SHP77 (cell line): Measurements from ENCODE around the gene PRKCH.

Experiments used
- DNase-seq, 2 experiments: peaks; one replicate each; lab custom pipeline; 2025; lab: John Stamatoyannopoulos, UW

The PRKCH gene

GRCh38 chr14:61321385-61322010 lies at the start of gene PRKCH:
Gene PRKCH, plus strand, starts transcription at chr14:61321579. Its CDS starts 523 bp downstream, at chr14:61322102.
- no peak for DNase-seq

GRCh38 chr14:61277232-61277631 lies 44.1 kb upstream of the PRKCH start:
- DNase-seq = no peak

GRCh38 chr14:61277784-61278183 lies 43.6 kb upstream of the PRKCH start:
- no peak for DNase-seq

GRCh38 chr14:61279082-61279481 lies 42.3 kb upstream of the PRKCH start:
- DNase-seq = no peak

GRCh38 chr14:61280092-61280525 lies 41.3 kb upstream of the PRKCH start:
- no peak for DNase-seq

GRCh38 chr14:61280526-61281185 lies 40.7 kb upstream of the PRKCH start:
- no peak for DNase-seq

GRCh38 chr14:61281186-61281947 lies 40.0 kb upstream of the PRKCH start, which contains the start of gene TMEM30B:
Gene TMEM30B, minus strand, starts transcription at chr14:61281338. Its CDS starts 191 bp downstream, at chr14:61281147.
- no peak for DNase-seq

- DNase-seq = no peak
Measured at GRCh38 chr14:61281948-61282275, 39.5 kb upstream of the PRKCH start.

- DNase-seq = no peak
Measured at GRCh38 chr14:61282746-61283145, 38.6 kb upstream of the PRKCH start.

GRCh38 chr14:61284001-61284400 lies 37.4 kb upstream of the PRKCH start:
- DNase-seq = no peak

GRCh38 chr14:61285364-61285763 lies 36.0 kb upstream of the PRKCH start:
- no peak for DNase-seq

GRCh38 chr14:61287196-61287595 lies 34.2 kb upstream of the PRKCH start:
- no peak for DNase-seq

- DNase-seq = no peak
Measured at GRCh38 chr14:61288228-61288627, 33.2 kb upstream of the PRKCH start.

- DNase-seq = no peak
Measured at GRCh38 chr14:61288720-61289119, 32.7 kb upstream of the PRKCH start.

GRCh38 chr14:61290701-61291100 lies 30.7 kb upstream of the PRKCH start:
- no peak for DNase-seq

- DNase-seq = no peak
Measured at GRCh38 chr14:61296151-61296550, 25.2 kb upstream of the PRKCH start.

- DNase-seq = peak; percentile 19 to 37
Measured at GRCh38 chr14:61296719-61297502, 24.5 kb upstream of the PRKCH start.

- no peak for DNase-seq
Measured at GRCh38 chr14:61297581-61297980, 23.8 kb upstream of the PRKCH start.

GRCh38 chr14:61298824-61299223 lies 22.6 kb upstream of the PRKCH start:
- no peak for DNase-seq

GRCh38 chr14:61300209-61300608 lies 21.2 kb upstream of the PRKCH start:
- no peak for DNase-seq

- no peak for DNase-seq
Measured at GRCh38 chr14:61300754-61301153, 20.6 kb upstream of the PRKCH start.

- no peak for DNase-seq
Measured at GRCh38 chr14:61304688-61305087, 16.7 kb upstream of the PRKCH start.
